Neuronal stem cell (in vitro differentiated cells): Measurements from ENCODE around the gene HES2.
"Not testable (repeated sequence)": the region's sequence is repeated elsewhere in the genome, so short reads cannot be mapped to it uniquely, and the experiment has no call there.

Source experiments
- DNase-seq: peaks from one replicate; pipeline ENCODE4 v3.0.0-alpha.2; 2013; ENCODE audit warnings: low spot score
- H2AFZ ChIP-seq: one replicate; pipeline ENCODE4 v1.6.1; 2013; ENCODE audit warnings: mild to moderate bottlenecking, low read length, inconsistent platforms
- H2AK5ac ChIP-seq: 2 replicates; pipeline ENCODE4 v1.6.1; 2013; ENCODE audit warnings: low read depth, mild to moderate bottlenecking, inconsistent platforms, low read length, moderate library complexity, mixed read lengths
- H2BK120ac ChIP-seq: 2 replicates; pipeline ENCODE4 v1.6.1; 2013; ENCODE audit warnings: low read depth, mild to moderate bottlenecking, inconsistent platforms, low read length, moderate library complexity, mixed read lengths
- H2BK12ac ChIP-seq: one replicate; pipeline ENCODE4 v1.6.1; 2013; ENCODE audit warnings: low read length, inconsistent platforms
- H2BK15ac ChIP-seq: 2 replicates; pipeline ENCODE4 v1.6.1; 2013; ENCODE audit warnings: mild to moderate bottlenecking, low read length, inconsistent platforms, mixed read lengths
- H2BK5ac ChIP-seq: one replicate; pipeline ENCODE4 v1.6.1; 2013; ENCODE audit warnings: inconsistent platforms, mild to moderate bottlenecking, low read length, moderate library complexity
- H3K14ac ChIP-seq: one replicate; pipeline ENCODE4 v1.6.1; 2013; ENCODE audit warnings: low read length, inconsistent platforms
- H3K18ac ChIP-seq: 2 replicates; pipeline ENCODE4 v1.6.1; 2013; ENCODE audit warnings: low read length, inconsistent platforms
- H3K23ac ChIP-seq: 2 replicates; pipeline ENCODE4 v1.6.1; 2013; ENCODE audit warnings: low read depth, mild to moderate bottlenecking, mixed read lengths, low read length, inconsistent platforms; ENCODE audit not compliant: poor library complexity
- H3K27ac ChIP-seq: replicated peaks from 3 replicates; pipeline ENCODE4 v1.5.1; 2013; ENCODE audit warnings: low read length, inconsistent platforms
- H3K27me3 ChIP-seq, 3 experiments: 2 replicates each; pipeline ENCODE4 v1.6.1; 2013; ENCODE audit warnings: low read length in 3 of 3, mild to moderate bottlenecking in 2 of 3, inconsistent platforms in 1 of 3, low read depth in 1 of 3, mixed read lengths in 1 of 3, moderate library complexity in 1 of 3; ENCODE audit not compliant: control insufficient read depth in 3 of 3, insufficient read depth in 3 of 3
- H3K36me3 ChIP-seq, 2 donors: replicated peaks in 1 of 2; 2 replicates each; pipeline ENCODE4 v1.6.1; 2013; ENCODE audit warnings: low read length in 2 of 2; ENCODE audit not compliant: control insufficient read depth in 2 of 2, insufficient read depth in 2 of 2
- H3K4ac ChIP-seq: 2 replicates; pipeline ENCODE4 v1.6.1; 2013; ENCODE audit warnings: inconsistent platforms, mild to moderate bottlenecking, low read length, moderate library complexity
- H3K4me1 ChIP-seq, 2 donors: 1 replicate in 1 of 2; 2 replicates in 1 of 2; pipeline ENCODE4 v1.6.1; 2013; ENCODE audit warnings: low read length in 2 of 2, low read depth in 1 of 2; ENCODE audit not compliant: control insufficient read depth in 2 of 2, insufficient read depth in 1 of 2
- H3K4me2 ChIP-seq: one replicate; pipeline ENCODE4 v1.6.1; 2013; ENCODE audit warnings: mild to moderate bottlenecking, low read length, inconsistent platforms; ENCODE audit not compliant: insufficient read depth, poor library complexity, severe bottlenecking
- H3K4me3 ChIP-seq, 2 donors: 2 replicates each; pipeline ENCODE4 v1.5.1; 2013; ENCODE audit warnings: low read length in 2 of 2, mild to moderate bottlenecking in 2 of 2, inconsistent platforms in 1 of 2, moderate library complexity in 1 of 2
- H3K79me1 ChIP-seq: one replicate; pipeline ENCODE4 v1.6.1; 2013; ENCODE audit warnings: low read depth, mild to moderate bottlenecking, inconsistent platforms, low read length, moderate library complexity
- H3K9ac ChIP-seq: one replicate; pipeline ENCODE4 v1.6.1; 2013; ENCODE audit warnings: mild to moderate bottlenecking, low read depth, low read length, inconsistent platforms; ENCODE audit not compliant: poor library complexity
- H3K9me3 ChIP-seq, 2 donors: replicated peaks in 1 of 2; 2 replicates each; pipeline versions ENCODE3 to v1.6.1; 2013; ENCODE audit warnings: low read length in 2 of 2, mild to moderate bottlenecking in 2 of 2, inconsistent platforms in 1 of 2, low read depth in 1 of 2, mixed read lengths in 1 of 2, moderate library complexity in 1 of 2; ENCODE audit not compliant: control insufficient read depth in 2 of 2, insufficient read depth in 1 of 2
- H4K8ac ChIP-seq: one replicate; pipeline ENCODE4 v1.6.1; 2013; ENCODE audit warnings: low read depth, mild to moderate bottlenecking, inconsistent platforms, low read length, moderate library complexity
- H4K91ac ChIP-seq: one replicate; pipeline ENCODE4 v1.6.1; 2013; ENCODE audit warnings: low read length, low read depth, mild to moderate bottlenecking, inconsistent platforms; ENCODE audit not compliant: poor library complexity
- WGBS, 2 donors: extraction: QIAGEN DNeasy Blood & Tissue Kit; methylation state at CpG; one replicate each; pipeline ENCODE4 v1.1.7; 2013; ENCODE audit warnings: missing lambda C conversion rate in 2 of 2, mixed read lengths in 1 of 2; ENCODE audit not compliant: insufficient read length in 2 of 2, insufficient replicate concordance in 1 of 2; ENCODE audit errors: extremely low coverage in 2 of 2; 5-methylcytosine and 5-hydroxymethylcytosine counted together

The HES2 gene

DNA sequence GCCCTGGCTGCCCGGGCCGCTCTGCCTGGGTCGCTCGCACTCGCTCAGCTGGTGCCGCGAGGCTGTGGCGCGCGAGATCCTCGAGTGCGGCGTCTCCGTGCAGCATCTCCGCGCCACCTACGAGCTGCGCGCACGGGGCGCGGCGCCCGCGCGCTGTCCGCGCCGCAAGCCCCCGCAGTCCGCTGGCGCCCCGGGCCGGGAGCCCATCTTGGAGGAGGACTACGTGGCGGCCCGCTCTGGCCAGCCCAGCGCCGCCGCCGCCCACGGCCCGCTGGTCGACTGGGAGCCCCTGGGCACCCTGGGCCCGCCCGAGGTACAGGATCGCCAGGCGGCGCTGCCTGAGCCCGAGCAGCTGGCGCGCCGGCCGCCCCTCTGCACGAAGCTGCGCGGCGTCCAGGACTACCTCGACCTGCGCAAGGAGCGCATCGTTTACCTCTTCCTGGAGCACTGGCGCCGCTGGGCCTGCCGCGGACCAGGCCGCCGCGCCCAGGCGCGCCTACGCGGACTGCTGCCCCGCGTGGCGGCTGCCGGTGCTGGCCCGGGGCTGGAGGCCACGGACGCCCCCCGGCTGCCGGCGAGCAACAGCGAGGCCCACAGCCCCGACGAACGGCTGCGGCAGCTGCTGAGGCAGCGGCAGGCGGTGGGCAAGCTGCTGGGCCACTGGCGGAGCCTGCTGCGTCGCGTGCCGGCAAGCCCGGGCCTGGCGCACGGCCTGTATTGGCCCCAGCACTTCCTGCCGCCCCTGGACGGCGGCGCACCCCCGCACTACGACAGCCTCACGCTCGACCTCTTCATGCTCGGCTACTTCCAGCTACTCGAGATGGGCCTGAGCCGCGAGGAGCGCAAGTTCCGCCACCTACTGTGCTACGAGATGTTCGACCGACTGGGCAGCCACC, 35.4 kb upstream of the HES2 start:
- Histone ChIP-seq H4K91ac (no peak overlapping the region), H3K27ac (no peak overlapping the region), H2BK15ac (peak overlapping the region; percentile 43), H2BK5ac (no peak overlapping the region), H2BK12ac (peak overlapping the region; percentile 58), H3K36me3 (no peaks in the 10 kb centered on the region), H3K23ac (peak overlapping the region; percentile 80), H3K4me2 (peak overlapping the region; percentile 23), H3K27me3 (peaks cover 0 to 21% (median 5%) of the 10 kb centered on the region in 3 experiments), H3K14ac (no peak overlapping the region), H3K4ac (no peak overlapping the region), H4K8ac (no peak overlapping the region), H3K4me3 (no peak overlapping the region), H3K18ac (peak overlapping the region; percentile 80), H3K79me1 (peaks cover 4% of the 10 kb centered on the region), H3K4me1 (peaks cover 1 to 10% of the 10 kb centered on the region in 2 donors), H2BK120ac (peak overlapping the region; percentile 61), H3K9ac (no peak overlapping the region), H2AFZ (no peak overlapping the region), H3K9me3 (no peaks in the 10 kb centered on the region), H2AK5ac (peak overlapping the region; percentile 35)
- WGBS, 2 donors, result no CpG with 5 or more reads among the region's 115 CpGs
- no peak for DNase-seq

DNA sequence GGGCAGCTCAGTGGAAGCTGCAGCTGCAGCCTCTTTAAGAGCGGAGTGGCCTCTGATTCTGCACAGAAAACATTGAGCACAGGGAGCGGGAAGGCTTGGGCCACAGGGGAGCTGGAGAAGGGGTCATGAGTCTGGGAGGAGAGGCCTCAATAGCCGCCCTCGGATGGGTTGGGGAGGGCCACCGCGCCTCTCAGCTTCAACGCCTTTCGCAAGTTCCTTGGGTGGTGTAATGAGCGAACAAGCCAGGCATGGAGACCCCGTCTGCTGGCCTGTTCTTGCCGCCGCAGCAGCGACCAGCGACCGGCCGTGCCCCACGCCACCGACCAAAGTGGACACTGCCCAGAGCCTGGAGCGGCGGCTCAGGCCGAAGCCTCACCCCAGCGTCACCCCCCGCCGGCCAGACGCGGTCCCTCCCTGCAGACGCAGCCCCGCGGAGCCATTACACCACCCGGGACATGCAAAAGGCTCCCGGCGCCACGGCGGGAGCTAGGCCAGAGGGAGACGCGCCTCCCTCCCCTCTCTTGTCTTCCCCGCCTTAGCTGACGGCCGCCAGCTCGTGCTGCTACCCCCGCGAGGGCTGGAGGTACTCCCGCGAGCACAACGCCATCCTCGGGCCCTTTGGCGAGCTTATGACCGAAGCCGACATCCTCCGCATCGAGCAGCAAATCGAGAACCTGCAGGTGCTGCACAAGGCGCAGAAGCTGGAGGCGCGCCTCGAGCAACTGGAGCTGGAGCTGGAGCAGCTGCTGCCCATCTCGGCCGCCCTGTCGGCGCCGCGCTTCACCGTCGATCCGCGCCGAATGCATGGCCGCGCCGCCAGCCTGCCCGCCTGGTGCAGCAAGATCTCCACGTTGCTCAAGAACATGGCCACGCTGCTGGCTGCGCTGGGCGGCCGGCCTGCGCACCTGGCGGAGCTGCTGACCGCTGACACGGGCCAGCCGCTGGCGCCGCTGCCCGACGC, 34.5 kb upstream of the HES2 start:
- peak overlapping the region; percentile 46 for H2AK5ac ChIP-seq
- peaks cover 4 to 19% of the 10 kb centered on the region in 2 donors for H3K4me1 ChIP-seq
- no CpG with 5 or more reads among the region's 85 CpGs for WGBS, 2 donors
- peaks cover 0 to 23% (median 14%) of the 10 kb centered on the region in 3 experiments for H3K27me3 ChIP-seq
- H4K91ac ChIP-seq, H3K4ac ChIP-seq, H2BK120ac ChIP-seq, H3K14ac ChIP-seq, H4K8ac ChIP-seq, H2BK15ac ChIP-seq, H3K4me3 ChIP-seq, H3K9ac ChIP-seq, H3K9me3 ChIP-seq, H3K18ac ChIP-seq, H2BK5ac ChIP-seq, H3K23ac ChIP-seq, H3K79me1 ChIP-seq, DNase-seq, H3K36me3 ChIP-seq, H3K27ac ChIP-seq: not testable (repeated sequence)
- peak overlapping the region; percentile 49 for H2AFZ ChIP-seq
- peak overlapping the region; percentile 18 for H3K4me2 ChIP-seq
- peak overlapping the region; percentile 22 for H2BK12ac ChIP-seq

DNA sequence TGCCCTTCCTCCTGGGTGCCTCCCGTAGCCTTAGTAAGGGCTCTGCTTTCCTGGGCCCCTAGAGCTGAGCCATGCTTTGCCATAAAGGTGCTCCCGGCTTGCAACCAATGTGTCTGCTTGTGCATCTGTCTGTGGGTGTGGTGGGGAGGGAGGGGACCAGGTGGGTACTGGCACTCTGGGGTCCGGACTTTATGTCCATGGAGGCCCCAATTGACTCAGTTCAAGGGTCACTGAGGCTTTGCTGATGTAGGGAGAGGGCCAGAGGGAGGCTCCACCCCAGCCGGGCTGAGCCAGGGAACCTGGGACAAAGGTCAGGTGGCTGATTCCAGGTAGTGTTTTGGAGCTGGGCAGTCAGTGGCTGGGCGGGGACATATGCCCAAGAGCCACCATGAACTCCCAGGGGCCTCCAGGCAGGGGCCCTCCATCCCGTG, 31.2 kb upstream of the HES2 start:
- Histone ChIP-seq H3K4me2 (no peak overlapping the region), H2BK120ac (no peak overlapping the region), H3K4ac (no peak overlapping the region), H2BK12ac (no peak overlapping the region), H3K4me1 (peaks cover 13 to 32% of the 10 kb centered on the region in 2 donors), H3K4me3 (no peak overlapping the region), H2BK5ac (peak overlapping the region; percentile 53), H3K23ac (peak overlapping the region; percentile 80), H3K79me1 (peaks cover 2% of the 10 kb centered on the region), H3K9ac (no peak overlapping the region), H2AFZ (no peak overlapping the region), H3K18ac (peak overlapping the region; percentile 48), H4K8ac (no peak overlapping the region), H2AK5ac (peak overlapping the region; percentile 74), H3K9me3 (no peaks in the 10 kb centered on the region), H3K27ac (no peak overlapping the region), H2BK15ac (peak overlapping the region; percentile 87), H3K36me3 (no peaks in the 10 kb centered on the region), H3K27me3 (peaks cover 0 to 39% (median 34%) of the 10 kb centered on the region in 3 experiments), H3K14ac (no peak overlapping the region), H4K91ac (no peak overlapping the region)
- WGBS, 2 donors, result no CpG with 5 or more reads among the region's 6 CpGs
- no peak for DNase-seq
